ENCODE results near the gene ZNF672.

DNA sequence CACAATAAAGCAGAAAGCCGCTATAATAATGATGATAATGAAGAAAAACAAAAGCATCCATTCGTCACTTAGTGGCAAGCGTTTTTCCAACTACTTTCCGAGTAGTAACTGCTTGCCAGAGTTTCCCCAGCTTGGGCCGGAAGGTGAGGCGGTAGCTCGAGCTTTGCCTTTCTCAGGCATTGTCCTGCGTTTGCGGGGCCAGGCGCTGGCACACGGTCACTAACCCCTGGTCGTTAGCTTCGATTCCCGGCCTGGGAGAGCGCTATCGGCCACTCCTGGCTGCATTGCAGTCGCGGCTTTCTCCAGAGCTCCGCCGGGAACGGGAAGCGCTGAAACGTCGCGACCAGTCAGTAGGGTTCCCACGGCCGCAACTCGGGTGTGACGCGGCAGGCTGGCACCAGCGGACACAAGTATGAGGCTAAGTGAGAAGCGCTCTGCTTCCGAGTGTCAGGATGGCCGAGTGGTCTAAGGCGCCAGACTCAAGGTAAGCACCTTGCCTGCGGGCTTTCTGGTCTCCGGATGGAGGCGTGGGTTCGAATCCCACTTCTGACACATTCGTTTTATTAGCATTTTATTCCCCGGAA lies 35.5 kb downstream of the ZNF672 start:
- TF ChIP-seq POLR2AphosphoS5 (IDR thresholded peaks at IDR 0.05; ENCODE audit: low read depth, low read length) (no peak), CTCF (IDR thresholded peaks at IDR 0.05 in 2 of 3, conservative IDR thresholded peaks at IDR 0.05 in 1 of 3; ENCODE audit: borderline replicate concordance in 1 of 3, insufficient read depth in 1 of 3, low read depth in 2 of 3, low read length in 2 of 3) (no peak), MAX (IDR thresholded peaks at IDR 0.05) (peak; percentile 53; the same call in 1 of the 2 replicates), ELF1 (IDR thresholded peaks at IDR 0.05; ENCODE audit: borderline replicate concordance, low read depth) (no peak), REST (IDR thresholded peaks at IDR 0.05; ENCODE audit: low read depth) (no peak), EZH2phosphoT487 (IDR thresholded peaks at IDR 0.05; ENCODE audit: borderline replicate concordance) (no peak), POLR2A (IDR thresholded peaks at IDR 0.05; ENCODE audit: borderline replicate concordance, extremely low read depth, insufficient read depth, insufficient read length) (no peak)
